ENCODE results near the gene UBR3.

- TF ChIP-seq CTCF (conservative IDR thresholded peaks at IDR 0.05; ENCODE audit: low read depth, low read length) = no peak
- no peak for TF ChIP-seq EZH2 (IDR thresholded peaks at IDR 0.05; ENCODE audit: borderline replicate concordance, low read depth, low read length, poor library complexity, severe bottlenecking)
These were observed 261.5 kb downstream of the UBR3 start for GRCh38 chr2:170088776-170089175.

Data from A673 (cell line).